ENCODE results near the gene PPP2R2C. TPM values are rescaled to one million over a fixed set of nuclear protein-coding genes. Genes with fewer than 3 reads are reported as not detected.

The PPP2R2C gene
- total RNA-seq, 5 donors from 2014 or later (not counting 1 experiment from before 2014, with no cell fraction given): 0.20 TPM; not detected in 4

DNA sequence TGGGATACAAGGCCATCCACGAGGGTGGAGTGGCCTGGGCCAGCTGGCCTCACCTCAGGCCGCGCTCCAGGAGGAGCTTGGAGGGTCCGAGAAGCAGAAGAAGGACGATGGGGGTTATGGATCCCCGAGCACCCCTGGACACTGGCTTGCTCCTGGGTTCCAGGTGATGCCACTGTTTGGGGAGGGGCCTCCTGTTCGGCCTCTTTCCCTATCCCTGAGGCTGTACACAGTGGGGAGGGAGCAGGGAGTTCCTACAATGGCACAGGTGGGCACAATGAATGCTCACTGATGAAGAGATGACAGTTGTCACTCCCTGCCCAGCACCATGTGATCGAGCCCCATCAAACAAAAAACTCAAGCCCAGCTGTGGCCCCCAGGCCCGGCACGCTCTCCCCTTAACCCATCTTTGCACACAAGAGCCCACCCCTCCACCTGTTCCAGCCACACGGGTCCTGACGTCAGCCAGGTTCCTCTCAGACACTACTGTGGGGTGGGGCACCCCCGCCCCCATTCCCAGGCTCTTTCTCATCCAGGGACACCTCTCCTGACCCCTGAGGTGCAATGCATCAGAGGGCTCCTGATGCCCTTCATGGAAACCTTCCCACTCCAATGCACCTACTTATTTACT lies 132.5 kb downstream of the PPP2R2C start:
- WGBS (ENCODE audit: insufficient coverage): 90% methylated on average over 12 of the region's 13 CpGs
- peaks cover 0 to 26% of the 10 kb centered on the region in 2 experiments for H3K4me1 ChIP-seq (ENCODE audit: control insufficient read depth in 1 of 2, extremely low read depth in 1 of 2, insufficient read depth in 2 of 2, low read length in 2 of 2)
- H3K27me3 ChIP-seq (replicated peaks in 1 of 2; ENCODE audit: control insufficient read depth in 2 of 2, extremely low read depth in 1 of 2, insufficient read depth in 2 of 2, low read length in 1 of 2): peaks cover 2 to 50% of the 10 kb centered on the region in 2 experiments
- H3K4me3 ChIP-seq (ENCODE audit: control insufficient read depth in 1 of 2, extremely low read depth in 1 of 2, low read length in 1 of 2): no peak overlapping the region
- ChIA-PET CTCF (no interaction called here), POLR2A (no interaction called here)
- no peak overlapping the region for H3K27ac ChIP-seq (ENCODE audit: low read length)
- Mint-ChIP-seq H3K9me3 (no peaks in the 10 kb centered on the region), H3K4me3 (no peak overlapping the region), H3K36me3 (no peaks in the 10 kb centered on the region), H3K27ac (peak overlapping the region in 1 of 2 donors; percentile 57), H3K27me3 (peaks cover 44 to 49% of the 10 kb centered on the region in 2 donors), H3K4me1 (peaks cover 22 to 31% (median 24%) of the 10 kb centered on the region in 3 donors)
- ATAC-seq (replicated peaks in 1 of 4) (no peak), DNase-seq (no peak)
- no peaks in the 10 kb centered on the region for H3K9me3 ChIP-seq
- no peaks in the 10 kb centered on the region for H3K36me3 ChIP-seq (ENCODE audit: control insufficient read depth in 2 of 2, extremely low read depth in 1 of 2, insufficient read depth in 1 of 2, low read length in 1 of 2)

DNA sequence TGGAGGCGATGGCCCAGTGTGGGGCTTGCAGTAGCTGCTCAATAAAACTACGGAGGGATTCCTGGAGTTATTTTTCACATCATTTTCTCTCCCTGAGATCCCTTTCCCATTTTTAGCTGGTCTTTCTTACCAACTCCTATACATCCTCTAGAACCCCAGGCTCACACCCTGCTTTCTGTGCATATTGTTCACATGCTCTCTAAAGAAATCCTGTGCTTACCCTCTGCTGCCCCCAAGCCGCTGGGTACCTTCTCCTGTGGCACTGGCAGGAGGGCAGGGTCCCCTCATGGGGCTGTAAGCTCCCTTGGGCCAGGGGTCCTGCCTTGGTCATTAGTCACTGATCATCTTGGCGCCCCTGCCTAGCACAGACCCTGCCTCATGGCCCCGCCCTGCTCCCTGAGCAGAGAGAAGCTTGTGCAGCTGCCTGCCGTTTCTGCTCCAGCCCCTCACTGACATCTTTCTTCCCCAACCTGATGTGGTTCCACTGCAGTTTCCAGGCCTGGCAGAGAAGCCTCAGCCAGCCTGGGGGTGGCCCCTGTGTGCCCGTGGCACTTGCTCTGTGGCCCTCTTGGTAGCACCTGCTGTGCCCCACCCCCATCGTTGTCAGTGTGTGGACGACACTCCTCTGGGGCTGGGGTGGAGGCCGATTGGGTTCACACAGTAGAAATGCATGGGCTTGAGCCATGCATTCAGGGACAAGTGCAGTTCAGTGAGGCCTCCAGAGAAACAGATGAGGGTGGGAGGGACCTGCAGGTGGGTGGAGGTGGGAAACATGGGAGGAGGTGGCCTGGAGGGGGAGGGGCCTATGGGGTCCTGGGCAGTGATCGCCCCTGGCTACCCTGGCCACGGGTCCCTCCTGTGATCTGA lies 133.2 kb downstream of the PPP2R2C start:
- CTCF ChIA-PET: interaction anchor here in 1 of 2 donors (1.2 kb wide), 1 partner anchor 12 kb away, joined by 3 read pairs; no protein-coding TSS in a partner anchor

DNA sequence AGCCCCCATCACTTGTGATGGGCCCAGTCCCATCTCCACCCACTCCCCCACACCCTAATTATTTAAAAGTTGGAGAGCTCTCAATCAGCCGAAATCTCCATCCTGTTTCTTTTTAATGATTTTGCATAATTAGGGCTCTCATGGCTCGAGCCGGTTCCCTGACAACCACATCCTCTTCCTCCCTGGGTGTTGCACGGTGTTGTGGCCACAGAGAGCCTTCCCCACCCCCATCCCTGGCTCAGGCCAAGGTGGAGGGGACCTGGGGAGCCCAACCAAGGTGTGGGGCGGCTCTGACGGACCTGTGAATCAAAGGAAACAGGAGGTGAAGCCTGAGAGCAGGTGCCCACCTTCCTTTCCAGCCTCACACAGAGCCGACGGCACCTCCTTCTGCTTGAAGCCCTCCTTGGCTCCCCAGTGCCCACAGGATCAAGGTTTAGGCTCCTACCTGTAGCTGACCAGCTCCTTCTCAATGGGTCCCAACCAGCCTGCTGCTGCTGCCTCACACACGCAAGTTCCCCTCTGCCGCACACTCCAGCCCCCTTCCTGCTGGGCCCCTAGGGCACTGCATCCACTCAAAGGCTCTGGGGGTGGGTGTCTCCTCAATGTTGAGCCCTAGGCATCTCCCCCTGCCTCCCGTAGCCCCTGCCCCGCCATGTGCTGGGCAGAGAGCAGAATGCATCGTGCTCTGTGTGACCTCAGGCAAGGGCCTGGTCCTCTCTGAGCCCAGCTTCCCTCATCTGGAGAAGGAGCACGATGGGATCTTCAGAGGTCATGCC lies 134.1 kb downstream of the PPP2R2C start:
- H3K9me3 Mint-ChIP-seq: no peaks in the 10 kb centered on the region
- ChIA-PET POLR2A (no interaction called here), CTCF (interaction anchor here in 1 of 2 donors (1.2 kb wide), 1 partner anchor 11 kb away, joined by 3 read pairs; no protein-coding TSS in a partner anchor)
- H3K27me3 Mint-ChIP-seq: peaks cover 51 to 55% of the 10 kb centered on the region in 2 donors
- Histone ChIP-seq H3K27me3 (replicated peaks in 1 of 2; ENCODE audit: control insufficient read depth in 2 of 2, extremely low read depth in 1 of 2, insufficient read depth in 2 of 2, low read length in 1 of 2) (peaks cover 2 to 63% of the 10 kb centered on the region in 2 experiments), H3K9me3 (no peaks in the 10 kb centered on the region), H3K4me3 (ENCODE audit: control insufficient read depth in 1 of 2, extremely low read depth in 1 of 2, low read length in 1 of 2) (no peak overlapping the region), H3K4me1 (ENCODE audit: control insufficient read depth in 1 of 2, extremely low read depth in 1 of 2, insufficient read depth in 2 of 2, low read length in 2 of 2) (peaks cover 0 to 26% of the 10 kb centered on the region in 2 experiments), H3K27ac (ENCODE audit: low read length) (no peak overlapping the region), H3K36me3 (ENCODE audit: control insufficient read depth in 2 of 2, extremely low read depth in 1 of 2, insufficient read depth in 1 of 2, low read length in 1 of 2) (no peaks in the 10 kb centered on the region)
- H3K4me1 Mint-ChIP-seq: peaks cover 22 to 31% (median 24%) of the 10 kb centered on the region in 3 donors
- peak overlapping the region in 1 of 2 donors; percentile 7 for H3K27ac Mint-ChIP-seq
- no peaks in the 10 kb centered on the region for H3K36me3 Mint-ChIP-seq
- DNase-seq (peak in 5 of 35 experiments; percentile 7 to 25 (median 15)), ATAC-seq (replicated peaks in 1 of 4) (peak in 3 of 4 experiments; percentile 34 to 71 (median 70))
- 45% methylated on average over 11 of the region's 14 CpGs for WGBS (ENCODE audit: insufficient coverage)
- peak overlapping the region; percentile 43 to 68 (median 60) for H3K4me3 Mint-ChIP-seq

More for the DNA sequence above, 133.2 kb downstream of the PPP2R2C start:
- Mint-ChIP-seq H3K4me3 (no peak overlapping the region), H3K36me3 (no peaks in the 10 kb centered on the region), H3K9me3 (no peaks in the 10 kb centered on the region), H3K27ac (no peak overlapping the region), H3K27me3 (peaks cover 49 to 51% of the 10 kb centered on the region in 2 donors), H3K4me1 (peaks cover 22 to 31% (median 24%) of the 10 kb centered on the region in 3 donors)
- Histone ChIP-seq H3K9me3 (no peaks in the 10 kb centered on the region), H3K27me3 (replicated peaks in 1 of 2; ENCODE audit: control insufficient read depth in 2 of 2, extremely low read depth in 1 of 2, insufficient read depth in 2 of 2, low read length in 1 of 2) (peaks cover 2 to 56% of the 10 kb centered on the region in 2 experiments), H3K4me1 (ENCODE audit: control insufficient read depth in 1 of 2, extremely low read depth in 1 of 2, insufficient read depth in 2 of 2, low read length in 2 of 2) (peaks cover 0 to 26% of the 10 kb centered on the region in 2 experiments), H3K27ac (ENCODE audit: low read length) (no peak overlapping the region), H3K4me3 (ENCODE audit: control insufficient read depth in 1 of 2, extremely low read depth in 1 of 2, low read length in 1 of 2) (no peak overlapping the region), H3K36me3 (ENCODE audit: control insufficient read depth in 2 of 2, extremely low read depth in 1 of 2, insufficient read depth in 1 of 2, low read length in 1 of 2) (no peaks in the 10 kb centered on the region)
- POLR2A ChIA-PET: no interaction called here
- DNase-seq: no peak
- 81% methylated on average over 12 of the region's 12 CpGs for WGBS (ENCODE audit: insufficient coverage)
- no peak for ATAC-seq (replicated peaks in 1 of 4)

DNA sequence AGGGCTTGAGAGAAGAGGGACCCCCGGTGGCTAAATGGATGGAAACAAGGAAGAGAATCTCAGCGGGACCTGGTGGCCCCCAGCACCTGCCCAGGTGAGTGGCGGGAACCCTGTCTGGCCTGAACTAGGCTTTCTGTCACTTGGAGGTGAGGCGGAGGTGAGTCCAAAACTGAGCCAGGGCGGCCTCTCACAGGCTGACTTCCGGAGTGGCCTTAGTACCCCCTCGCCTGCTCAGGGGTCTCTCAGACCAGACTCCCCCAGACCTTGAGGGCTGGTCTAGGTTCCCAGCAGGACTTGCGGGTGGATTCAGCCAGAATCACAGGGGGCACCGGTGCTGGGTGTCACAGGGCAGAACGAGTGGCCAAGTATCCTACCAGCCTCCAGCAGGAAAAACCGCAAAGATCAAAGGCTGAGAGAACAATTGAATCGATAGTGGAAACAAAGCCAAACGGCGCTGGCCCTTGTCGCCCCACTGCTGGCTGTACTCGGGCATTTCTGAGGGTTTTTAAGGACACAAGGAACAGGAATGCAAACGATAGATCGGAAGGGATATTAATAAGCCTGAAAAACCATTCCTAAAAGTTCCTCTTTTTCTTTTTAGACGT lies 135.0 kb downstream of the PPP2R2C start:
- Mint-ChIP-seq H3K27ac (no peak overlapping the region), H3K4me3 (peak overlapping the region in 2 of 3 donors; percentile 15 to 60), H3K9me3 (no peaks in the 10 kb centered on the region), H3K27me3 (peaks cover 56% of the 10 kb centered on the region in 2 donors), H3K4me1 (peaks cover 22 to 31% (median 24%) of the 10 kb centered on the region in 3 donors), H3K36me3 (no peaks in the 10 kb centered on the region)
- CTCF ChIA-PET: no interaction called here
- Histone ChIP-seq H3K4me3 (ENCODE audit: control insufficient read depth in 1 of 2, extremely low read depth in 1 of 2, low read length in 1 of 2) (no peak overlapping the region), H3K36me3 (ENCODE audit: control insufficient read depth in 2 of 2, extremely low read depth in 1 of 2, insufficient read depth in 1 of 2, low read length in 1 of 2) (no peaks in the 10 kb centered on the region), H3K4me1 (ENCODE audit: control insufficient read depth in 1 of 2, extremely low read depth in 1 of 2, insufficient read depth in 2 of 2, low read length in 2 of 2) (peaks cover 0 to 26% of the 10 kb centered on the region in 2 experiments), H3K27ac (ENCODE audit: low read length) (no peak overlapping the region), H3K9me3 (no peaks in the 10 kb centered on the region), H3K27me3 (replicated peaks in 1 of 2; ENCODE audit: control insufficient read depth in 2 of 2, extremely low read depth in 1 of 2, insufficient read depth in 2 of 2, low read length in 1 of 2) (peaks cover 2 to 65% of the 10 kb centered on the region in 2 experiments)
- DNase-seq: no peak
- WGBS (ENCODE audit: insufficient coverage): 35% methylated on average over 14 of the region's 19 CpGs
- no peak for ATAC-seq (replicated peaks in 1 of 4)
- POLR2A ChIA-PET: no interaction called here

DNA sequence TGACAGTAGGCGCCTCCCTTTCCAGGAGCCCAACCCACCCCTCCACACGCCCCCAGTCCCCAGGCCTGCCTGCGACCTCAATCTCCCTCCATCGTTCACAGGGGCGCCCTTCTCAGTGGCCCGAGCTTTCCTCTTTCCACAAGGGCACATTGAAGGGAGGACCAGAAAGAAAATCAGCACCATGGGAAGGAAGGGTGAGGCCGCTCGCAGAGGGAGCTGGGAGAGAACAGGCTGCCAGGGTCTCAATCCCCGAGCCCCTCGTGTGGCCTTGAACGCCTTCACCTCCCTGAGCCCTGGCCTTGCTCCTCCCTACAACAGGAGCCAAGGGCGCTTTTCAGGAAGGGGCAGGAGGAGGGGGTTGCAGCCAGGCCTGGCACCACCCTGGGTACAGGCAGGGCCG lies 136.2 kb downstream of the PPP2R2C start:
- no peaks in the 10 kb centered on the region for H3K9me3 ChIP-seq
- Mint-ChIP-seq H3K36me3 (no peaks in the 10 kb centered on the region), H3K9me3 (no peaks in the 10 kb centered on the region), H3K27ac (no peak overlapping the region), H3K4me1 (peaks cover 20 to 28% (median 22%) of the 10 kb centered on the region in 3 donors), H3K27me3 (peaks cover 50 to 52% of the 10 kb centered on the region in 2 donors), H3K4me3 (no peak overlapping the region)
- peaks cover 2 to 78% of the 10 kb centered on the region in 2 experiments for H3K27me3 ChIP-seq (replicated peaks in 1 of 2; ENCODE audit: control insufficient read depth in 2 of 2, extremely low read depth in 1 of 2, insufficient read depth in 2 of 2, low read length in 1 of 2)
- CTCF ChIA-PET: no interaction called here
- peaks cover 0 to 30% of the 10 kb centered on the region in 2 experiments for H3K4me1 ChIP-seq (ENCODE audit: control insufficient read depth in 1 of 2, extremely low read depth in 1 of 2, insufficient read depth in 2 of 2, low read length in 2 of 2)
- no peak overlapping the region for H3K27ac ChIP-seq (ENCODE audit: low read length)
- ATAC-seq (replicated peaks in 1 of 4) (no peak), DNase-seq (no peak)
- POLR2A ChIA-PET: no interaction called here
- H3K36me3 ChIP-seq (ENCODE audit: control insufficient read depth in 2 of 2, extremely low read depth in 1 of 2, insufficient read depth in 1 of 2, low read length in 1 of 2): no peaks in the 10 kb centered on the region
- 95% methylated on average over 4 of the region's 13 CpGs for WGBS (ENCODE audit: insufficient coverage)
- no peak overlapping the region for H3K4me3 ChIP-seq (ENCODE audit: control insufficient read depth in 1 of 2, extremely low read depth in 1 of 2, low read length in 1 of 2)
